Uterus (tissue), 2 donors: ENCODE data around the gene KLHL14.

Experiments used
- POLR2A ChIP-seq, 2 donors: fragments of 450-650 bp; IDR thresholded peaks; one replicate each; pipeline ENCODE4 v1.6.1; 2016; ENCODE audit warnings: antibody characterized with exemption in 2 of 2, mild to moderate bottlenecking in 1 of 2, moderate library complexity in 1 of 2
- TF ChIP-seq, protein P1 (sequence below), 4 experiments: fragments of 200-600 bp in 2 of 4; fragments of 450-650 bp in 2 of 4; sonication (generic) in 2 of 4; IDR thresholded peaks; one replicate each; pipeline ENCODE4 v1.5.1; 2016 to 2019; ENCODE audit warnings: antibody characterized with exemption in 4 of 4, mild to moderate bottlenecking in 2 of 4, moderate library complexity in 1 of 4

DNA sequence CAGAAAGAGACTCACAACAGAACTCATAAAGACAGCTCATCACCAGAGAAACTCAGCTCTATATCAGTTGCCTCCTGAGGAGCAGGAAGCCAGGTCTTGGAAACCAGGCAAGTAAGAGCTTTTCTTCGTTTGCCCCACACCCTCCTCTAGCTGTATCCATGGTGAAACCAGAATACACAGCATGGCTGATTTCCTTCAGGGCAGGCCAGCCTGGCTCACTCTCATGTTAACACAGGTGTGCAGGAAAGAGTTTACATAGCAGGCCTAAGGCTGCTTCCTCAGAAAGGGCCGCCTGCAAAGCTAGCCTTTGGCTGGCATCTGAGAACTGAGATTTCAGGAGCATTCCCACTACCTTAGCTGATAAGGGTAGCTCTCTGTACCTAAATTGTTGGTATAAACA, 65.7 kb downstream of the KLHL14 start:
- TF ChIP-seq, protein P1, sequence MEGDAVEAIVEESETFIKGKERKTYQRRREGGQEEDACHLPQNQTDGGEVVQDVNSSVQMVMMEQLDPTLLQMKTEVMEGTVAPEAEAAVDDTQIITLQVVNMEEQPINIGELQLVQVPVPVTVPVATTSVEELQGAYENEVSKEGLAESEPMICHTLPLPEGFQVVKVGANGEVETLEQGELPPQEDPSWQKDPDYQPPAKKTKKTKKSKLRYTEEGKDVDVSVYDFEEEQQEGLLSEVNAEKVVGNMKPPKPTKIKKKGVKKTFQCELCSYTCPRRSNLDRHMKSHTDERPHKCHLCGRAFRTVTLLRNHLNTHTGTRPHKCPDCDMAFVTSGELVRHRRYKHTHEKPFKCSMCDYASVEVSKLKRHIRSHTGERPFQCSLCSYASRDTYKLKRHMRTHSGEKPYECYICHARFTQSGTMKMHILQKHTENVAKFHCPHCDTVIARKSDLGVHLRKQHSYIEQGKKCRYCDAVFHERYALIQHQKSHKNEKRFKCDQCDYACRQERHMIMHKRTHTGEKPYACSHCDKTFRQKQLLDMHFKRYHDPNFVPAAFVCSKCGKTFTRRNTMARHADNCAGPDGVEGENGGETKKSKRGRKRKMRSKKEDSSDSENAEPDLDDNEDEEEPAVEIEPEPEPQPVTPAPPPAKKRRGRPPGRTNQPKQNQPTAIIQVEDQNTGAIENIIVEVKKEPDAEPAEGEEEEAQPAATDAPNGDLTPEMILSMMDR (IDR thresholded peaks at IDR 0.05), result no peak
- no peak for TF ChIP-seq POLR2A (IDR thresholded peaks at IDR 0.05)
